Stimulated activated naive CD4-positive, alpha-beta T cell treated with Interleukin-2 at 50 U/mL for 16 hours (primary cell): ENCODE data around the gene TTBK1.

Source experiments
- DNase-seq: peaks from one replicate; lab custom pipeline; 2025; lab: John Stamatoyannopoulos, UW

Gene TTBK1

DNA sequence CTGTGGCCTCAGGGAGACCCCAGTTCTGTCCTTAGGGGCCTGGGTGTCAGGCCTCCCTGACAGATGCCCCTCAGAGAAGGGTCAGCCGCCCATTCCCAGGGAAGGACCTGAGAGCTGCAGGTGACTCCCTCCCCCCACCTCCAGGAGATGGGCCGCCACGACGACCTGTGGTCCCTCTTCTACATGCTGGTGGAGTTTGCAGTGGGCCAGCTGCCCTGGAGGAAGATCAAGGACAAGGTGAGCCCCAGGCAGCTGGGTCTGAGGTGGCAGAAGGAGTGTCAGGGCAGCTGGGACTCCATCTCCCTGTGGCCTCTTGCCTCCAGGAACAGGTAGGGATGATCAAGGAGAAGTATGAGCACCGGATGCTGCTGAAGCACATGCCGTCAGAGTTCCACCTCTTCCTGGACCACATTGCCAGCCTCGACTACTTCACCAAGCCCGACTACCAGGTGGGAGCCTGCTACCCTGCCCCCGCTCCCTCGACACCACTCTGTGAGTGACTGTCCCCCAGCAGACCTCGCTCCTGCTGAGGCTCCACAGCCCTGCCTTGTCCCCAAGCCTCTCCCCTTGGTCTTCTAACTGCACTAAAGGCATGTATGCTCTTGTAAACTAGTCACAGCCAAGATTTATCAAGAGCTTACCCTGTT, 12.2 kb downstream of the TTBK1 start:
- DNase-seq, result no peak

- DNase-seq, result no peak
These were observed 13.5 kb downstream of the TTBK1 start for GRCh38 chr6:43256670-43257366.

DNA sequence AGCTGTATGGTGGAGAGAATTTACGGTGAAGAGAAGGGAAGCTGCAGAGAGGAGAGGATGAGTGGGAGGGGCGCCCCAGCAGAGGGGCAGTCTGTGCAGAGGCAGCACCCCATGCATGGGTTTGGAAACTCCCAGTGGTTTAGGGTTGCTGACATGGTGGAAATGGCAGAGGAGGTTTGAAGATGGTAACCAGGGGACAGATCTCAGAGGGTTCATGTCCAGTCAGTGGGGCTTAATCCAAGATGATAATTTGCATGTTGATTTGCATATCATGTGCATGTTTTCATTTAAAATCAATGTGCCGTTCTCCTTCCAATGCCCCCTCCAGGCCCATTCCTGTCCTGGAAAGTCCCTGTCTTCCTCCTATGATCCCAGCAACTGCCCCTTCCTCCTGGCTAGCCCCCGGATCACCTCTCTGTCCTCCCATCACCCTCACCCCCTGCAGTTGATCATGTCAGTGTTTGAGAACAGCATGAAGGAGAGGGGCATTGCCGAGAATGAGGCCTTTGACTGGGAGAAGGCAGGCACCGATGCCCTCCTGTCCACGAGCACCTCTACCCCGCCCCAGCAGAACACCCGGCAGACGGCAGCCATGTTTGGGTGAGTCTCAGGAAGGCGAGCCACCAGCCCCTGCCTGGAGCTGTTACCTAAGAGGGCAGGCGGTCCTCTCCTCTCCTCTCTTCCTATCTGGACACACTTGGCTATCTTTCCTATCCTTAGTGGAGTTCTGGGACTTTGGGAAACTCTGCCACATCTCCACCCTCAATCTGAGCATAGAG, 14.3 kb downstream of the TTBK1 start:
- DNase-seq, result peak; percentile 5

DNA sequence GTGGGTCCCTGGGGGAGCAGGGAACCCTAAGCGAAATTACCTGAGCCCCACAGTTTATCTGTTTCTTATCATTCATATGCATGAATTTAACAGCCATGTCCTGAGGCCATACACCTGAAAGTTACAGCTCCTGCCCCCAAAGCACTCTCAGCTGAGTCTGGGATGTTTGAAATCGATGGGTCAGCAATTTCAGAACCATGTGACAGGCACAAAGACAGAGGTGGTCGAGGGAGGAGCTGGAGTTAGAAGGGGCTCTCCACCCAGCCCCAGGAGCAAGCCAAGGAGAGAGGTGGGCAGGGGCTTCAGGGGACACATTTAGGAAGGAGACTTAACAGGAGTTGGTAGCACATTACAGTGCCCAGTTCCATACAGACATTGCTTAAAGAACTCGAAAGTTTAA, 14.9 kb downstream of the TTBK1 start:
- DNase-seq, result no peak

DNA sequence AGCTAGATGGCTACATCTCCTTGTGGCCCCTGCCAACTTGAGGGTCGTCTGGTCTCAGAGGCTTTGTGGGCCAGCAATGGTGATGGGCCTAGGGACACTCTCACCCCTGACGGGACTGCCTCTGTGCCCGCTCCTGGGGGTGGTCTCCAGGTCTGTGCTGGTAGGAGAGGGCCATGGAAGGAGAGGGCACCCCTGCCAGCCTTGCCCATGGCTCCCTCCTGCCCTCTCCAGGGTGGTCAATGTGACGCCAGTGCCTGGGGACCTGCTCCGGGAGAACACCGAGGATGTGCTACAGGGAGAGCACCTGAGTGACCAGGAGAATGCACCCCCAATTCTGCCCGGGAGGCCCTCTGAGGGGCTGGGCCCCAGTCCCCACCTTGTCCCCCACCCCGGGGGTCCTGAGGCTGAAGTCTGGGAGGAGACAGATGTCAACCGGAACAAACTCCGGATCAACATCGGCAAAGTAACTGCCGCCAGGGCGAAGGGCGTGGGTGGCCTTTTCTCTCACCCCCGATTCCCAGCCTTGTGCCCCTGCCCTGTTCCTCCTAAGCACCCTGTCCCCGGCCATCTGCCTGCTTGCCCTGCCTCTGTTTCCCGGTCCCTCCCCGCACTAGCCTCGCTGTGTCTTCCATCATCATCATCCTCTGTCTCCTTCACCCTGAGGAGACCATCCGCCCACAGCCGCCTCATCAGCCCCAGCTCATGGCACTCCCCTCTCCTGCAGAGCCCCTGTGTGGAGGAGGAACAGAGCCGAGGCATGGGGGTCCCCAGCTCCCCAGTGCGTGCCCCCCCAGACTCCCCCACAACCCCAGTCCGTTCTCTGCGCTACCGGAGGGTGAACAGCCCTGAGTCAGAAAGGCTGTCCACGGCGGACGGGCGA, 15.8 kb downstream of the TTBK1 start:
- no peak for DNase-seq

DNA sequence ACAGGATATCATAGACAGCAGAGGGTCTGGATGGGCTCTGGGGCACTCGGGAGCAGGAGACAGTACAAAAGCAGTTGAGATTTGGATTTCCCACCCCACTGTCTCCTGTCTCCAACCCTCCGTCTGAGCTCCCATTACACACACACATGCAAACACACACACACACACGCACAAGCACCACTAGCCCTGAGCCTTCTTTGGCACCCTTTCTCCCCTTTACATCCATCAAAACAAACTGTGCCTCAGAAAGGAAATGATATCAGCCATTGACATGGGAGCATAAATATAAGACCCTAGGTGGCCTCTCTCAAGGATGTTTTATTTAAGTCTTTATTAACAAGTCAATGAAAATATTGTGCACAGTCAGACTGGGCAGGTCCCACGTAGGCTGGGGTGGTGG, 17.5 kb downstream of the TTBK1 start:
- no peak for DNase-seq

GRCh38 chr6:43261198-43261597, 17.9 kb downstream of the TTBK1 start:
- no peak for DNase-seq

GRCh38 chr6:43262000-43262779, 18.9 kb downstream of the TTBK1 start:
- no peak for DNase-seq

DNA sequence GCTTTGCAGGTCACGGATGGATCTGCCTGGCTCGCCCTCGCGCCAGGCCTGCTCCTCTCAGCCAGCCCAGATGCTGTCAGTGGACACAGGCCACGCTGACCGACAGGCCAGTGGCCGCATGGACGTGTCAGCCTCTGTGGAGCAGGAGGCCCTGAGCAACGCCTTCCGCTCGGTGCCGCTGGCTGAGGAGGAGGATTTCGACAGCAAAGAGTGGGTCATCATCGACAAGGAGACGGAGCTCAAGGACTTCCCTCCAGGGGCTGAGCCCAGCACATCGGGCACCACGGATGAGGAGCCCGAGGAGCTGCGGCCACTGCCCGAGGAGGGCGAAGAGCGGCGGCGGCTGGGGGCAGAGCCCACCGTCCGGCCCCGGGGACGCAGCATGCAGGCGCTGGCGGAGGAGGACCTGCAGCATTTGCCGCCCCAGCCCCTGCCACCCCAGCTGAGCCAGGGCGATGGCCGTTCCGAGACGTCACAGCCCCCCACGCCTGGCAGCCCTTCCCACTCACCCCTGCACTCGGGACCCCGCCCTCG, 19.6 kb downstream of the TTBK1 start:
- DNase-seq, result no peak

- peak; percentile 70 for DNase-seq
These were observed 20.3 kb downstream of the TTBK1 start for GRCh38 chr6:43263314-43264178.

DNA sequence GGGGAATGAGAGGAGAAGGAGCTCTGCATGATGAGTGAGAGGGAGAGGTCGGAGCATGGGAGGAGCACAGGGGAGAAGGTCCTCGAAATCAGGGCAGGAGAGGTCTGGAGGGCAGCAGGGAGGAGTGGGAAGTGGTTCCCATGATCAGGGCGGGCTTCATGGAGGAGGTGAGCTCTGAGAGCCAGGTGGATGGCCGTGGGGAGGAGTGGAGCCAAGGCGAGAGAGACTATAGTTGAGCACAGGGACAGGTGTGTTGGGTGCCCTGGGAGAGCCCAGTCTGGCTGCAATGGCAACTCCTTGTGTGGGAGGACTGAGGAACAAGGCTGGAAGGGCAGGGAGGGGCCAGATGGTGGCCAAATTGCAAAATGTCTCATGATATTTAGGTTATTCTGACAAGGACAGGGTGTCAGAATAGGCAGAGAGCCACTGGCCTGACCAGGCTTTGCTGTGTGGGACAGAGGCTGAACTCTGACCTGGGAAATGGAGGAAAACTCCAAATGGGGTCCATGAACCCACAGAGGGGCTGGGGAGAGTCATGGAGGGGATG, 21.4 kb downstream of the TTBK1 start:
- DNase-seq, result no peak

GRCh38 chr6:43265564-43265963, 22.3 kb downstream of the TTBK1 start:
- no peak for DNase-seq

- DNase-seq, result no peak
These were observed 24.5 kb downstream of the TTBK1 start for GRCh38 chr6:43267619-43268354.

GRCh38 chr6:43268355-43268700, 25.0 kb downstream of the TTBK1 start:
- DNase-seq, result no peak

DNA sequence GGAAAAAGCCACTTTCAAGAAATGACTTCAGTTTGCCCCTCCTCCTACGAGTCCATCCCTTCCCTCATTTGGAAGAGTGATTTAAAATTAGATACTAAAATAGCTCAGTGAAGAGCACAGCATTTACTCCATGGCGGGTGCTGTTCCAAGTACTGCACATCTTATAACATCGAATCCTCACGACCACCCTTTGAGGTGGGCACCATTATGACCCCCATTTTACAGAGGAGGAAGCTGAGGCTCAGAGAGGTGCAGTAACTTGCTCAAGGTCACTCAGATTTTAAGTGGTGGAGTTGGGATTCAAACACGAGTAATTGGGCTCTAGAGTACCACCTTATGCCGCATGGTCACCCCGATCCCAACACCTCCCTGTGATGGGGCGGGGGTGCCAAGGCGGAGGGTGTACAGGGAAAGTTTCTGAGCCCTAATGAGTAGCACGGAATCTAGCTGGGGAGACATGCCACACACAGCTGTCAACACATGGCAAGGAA, 25.5 kb downstream of the TTBK1 start:
- no peak for DNase-seq

- peak; percentile 20 for DNase-seq
These were observed 26.2 kb downstream of the TTBK1 start for GRCh38 chr6:43269273-43270007.

DNA sequence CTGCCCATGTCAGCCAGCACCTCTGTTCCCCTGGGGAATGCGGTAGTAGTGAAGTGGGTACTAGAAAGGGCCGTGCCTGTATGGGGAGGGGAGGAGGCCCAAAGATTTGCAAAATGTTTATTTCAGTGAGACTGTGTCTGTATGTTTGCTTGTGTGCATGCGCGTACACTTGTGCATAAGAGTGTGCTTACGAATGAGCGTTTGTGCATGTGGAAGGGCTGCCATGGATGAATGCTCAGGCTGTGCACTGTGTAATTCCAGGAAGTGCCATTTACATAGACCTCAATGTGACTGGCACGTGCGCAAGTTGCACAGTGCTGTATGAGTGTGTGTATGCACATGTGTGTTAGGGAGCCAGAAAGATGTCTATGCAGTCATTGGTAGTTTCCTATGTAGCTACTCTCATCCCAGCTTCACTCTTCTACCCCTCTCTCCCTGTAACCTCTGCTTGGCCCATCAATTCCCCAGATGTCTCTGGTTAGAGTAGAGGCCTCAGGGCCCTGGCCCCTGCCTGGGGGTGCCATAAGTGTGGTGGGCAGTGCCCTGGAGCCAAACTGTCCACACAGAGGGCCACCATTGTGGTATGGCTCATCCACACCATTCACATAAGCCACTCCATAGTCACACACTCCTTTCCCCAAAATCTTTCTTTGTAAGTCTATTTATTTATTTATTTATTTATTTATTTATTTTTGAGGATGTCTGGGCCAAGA, 28.0 kb downstream of the TTBK1 start:
- no peak for DNase-seq

DNA sequence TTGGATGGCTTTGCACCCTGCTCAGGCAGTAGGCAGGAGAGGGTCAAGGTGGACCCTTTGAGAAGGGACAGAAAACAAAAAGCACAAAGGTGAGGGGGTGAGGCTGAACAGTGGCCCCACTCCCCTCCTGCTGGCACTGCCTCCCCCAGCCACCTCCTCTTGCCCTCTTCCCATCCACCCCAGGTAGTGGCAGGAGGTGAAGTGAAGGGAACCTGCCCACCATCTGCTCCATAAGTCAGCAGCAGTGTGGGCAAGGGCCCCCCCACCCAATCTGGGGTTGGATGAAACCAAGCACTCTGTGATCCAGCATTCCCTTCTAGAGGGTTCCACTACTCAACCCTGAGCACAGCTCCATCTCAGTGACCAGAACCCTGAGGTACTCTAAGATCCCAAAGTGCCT, 28.7 kb downstream of the TTBK1 start:
- DNase-seq, result no peak
